OCI-LY1 (cell line): ENCODE results near the gene PCDHA2.

Experiments used
- EZH2 ChIP-seq: fragments of 200-600 bp; sonication (generic), shearing (Covaris generic); IDR thresholded peaks from 2 replicates; pipeline ENCODE4 v1.8.0; 2017; ENCODE audit warnings: borderline replicate concordance, mixed run types, mild to moderate bottlenecking, antibody characterized with exemption, low read length, moderate library complexity, mixed read lengths
- TF ChIP-seq, protein P1 (sequence below): fragments of 200-600 bp; sonication (generic), shearing (Covaris generic); IDR thresholded peaks from 2 replicates; pipeline ENCODE4 v1.5.1; 2017; ENCODE audit warnings: mild to moderate bottlenecking, antibody characterized with exemption, low read length, moderate library complexity, mixed read lengths

- TF ChIP-seq EZH2: no peak
- TF ChIP-seq, protein P1, sequence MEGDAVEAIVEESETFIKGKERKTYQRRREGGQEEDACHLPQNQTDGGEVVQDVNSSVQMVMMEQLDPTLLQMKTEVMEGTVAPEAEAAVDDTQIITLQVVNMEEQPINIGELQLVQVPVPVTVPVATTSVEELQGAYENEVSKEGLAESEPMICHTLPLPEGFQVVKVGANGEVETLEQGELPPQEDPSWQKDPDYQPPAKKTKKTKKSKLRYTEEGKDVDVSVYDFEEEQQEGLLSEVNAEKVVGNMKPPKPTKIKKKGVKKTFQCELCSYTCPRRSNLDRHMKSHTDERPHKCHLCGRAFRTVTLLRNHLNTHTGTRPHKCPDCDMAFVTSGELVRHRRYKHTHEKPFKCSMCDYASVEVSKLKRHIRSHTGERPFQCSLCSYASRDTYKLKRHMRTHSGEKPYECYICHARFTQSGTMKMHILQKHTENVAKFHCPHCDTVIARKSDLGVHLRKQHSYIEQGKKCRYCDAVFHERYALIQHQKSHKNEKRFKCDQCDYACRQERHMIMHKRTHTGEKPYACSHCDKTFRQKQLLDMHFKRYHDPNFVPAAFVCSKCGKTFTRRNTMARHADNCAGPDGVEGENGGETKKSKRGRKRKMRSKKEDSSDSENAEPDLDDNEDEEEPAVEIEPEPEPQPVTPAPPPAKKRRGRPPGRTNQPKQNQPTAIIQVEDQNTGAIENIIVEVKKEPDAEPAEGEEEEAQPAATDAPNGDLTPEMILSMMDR: no peak
Observed at GRCh38 chr5:140796718-140797095, 2.1 kb downstream of the PCDHA2 start.
